ENCODE measurements around the gene CCM2L. TPM values are rescaled to one million over a fixed set of nuclear protein-coding genes. Genes with fewer than 3 reads are reported as not detected.

CCM2L gene
- total and polyA plus RNA-seq, 10 of the 15 experiments (the other 5 are each of a cell fraction or from before 2014, with no cell fraction given): not detected

- Histone ChIP-seq H3K36me3 (ENCODE audit: control insufficient read depth in 2 of 2, insufficient read depth in 2 of 2, low read length in 1 of 2) (no peaks in the 10 kb centered on the region), H3K79me2 (ENCODE audit: control insufficient read depth, insufficient read depth, low read length) (no peaks in the 10 kb centered on the region), H4K20me1 (ENCODE audit: control insufficient read depth, insufficient read depth) (peaks cover 2% of the 10 kb centered on the region; the same call in 1 of the 2 replicates), H3K9me3 (replicated peaks; ENCODE audit: control insufficient read depth, insufficient read depth, low read length) (no peaks in the 10 kb centered on the region), H3K27me3 (replicated peaks in 1 of 2; ENCODE audit: control insufficient read depth in 2 of 2, insufficient read depth in 2 of 2, low read length in 1 of 2) (peaks cover 0 to 2% of the 10 kb centered on the region in 2 experiments; a peak in 3 of 4 replicates), H3K9ac (ENCODE audit: control insufficient read depth, insufficient read depth, low read length) (no peak within 1 kb of the TSS), H2AFZ (ENCODE audit: control insufficient read depth, low read depth, low read length) (no peak within 1 kb of the TSS), H3K27ac (ENCODE audit: control insufficient read depth, insufficient read depth) (no peak within 1 kb of the TSS), H3K4me1 (ENCODE audit: control insufficient read depth, insufficient read depth, low read length) (no peaks in the 10 kb centered on the region), H3K4me2 (ENCODE audit: control insufficient read depth, insufficient read depth) (0 out of 2 replicates have a peak within 1 kb of the TSS, but pooled peaks have one; percentile 3), H3K4me3 (no peak within 1 kb of the TSS)
- ATAC-seq: no peak
- no peak for DNase-seq (ENCODE audit: low read depth, low spot score)
- ChIA-PET RAD21 (ENCODE audit: unreplicated experiment) (no interaction called here), POLR2A (no interaction called here), CTCF (interaction anchor here (1.5 to 2.3 kb wide), 2 partner anchors 64 to 68 kb away, joined by 3 to 5 read pairs; no protein-coding TSS in a partner anchor), SMC1A (ENCODE audit: uncharacterized antibody, unreplicated experiment) (no interaction called here)
- TF ChIP-seq BMI1 (IDR thresholded peaks at IDR 0.05; ENCODE audit: borderline replicate concordance) (no peak), REST (IDR thresholded peaks at IDR 0.05; ENCODE audit: low read depth, low read length) (no peak), WRNIP1 (IDR thresholded peaks at IDR 0.05; ENCODE audit: borderline replicate concordance, low read depth, low read length) (no peak), SREBF2 (IDR thresholded peaks at IDR 0.05; ENCODE audit: low read length) (no peak), ZNF217 (IDR thresholded peaks at IDR 0.05) (no peak), RFX5 (IDR thresholded peaks at IDR 0.05; ENCODE audit: low read depth, low read length) (no peak), PRDM15 (CRISPR knock-in tag; IDR thresholded peaks at IDR 0.05) (no peak), ZZZ3 (IDR thresholded peaks at IDR 0.05; ENCODE audit: control insufficient read depth, insufficient read length, low read depth) (no peak), CHD4 (IDR thresholded peaks at IDR 0.05) (no peak), ZNF274 (IDR thresholded peaks at IDR 0.05; ENCODE audit: insufficient read depth, insufficient read length) (no peak), RB1 (IDR thresholded peaks at IDR 0.05; ENCODE audit: borderline replicate concordance) (no peak)
- in situ Hi-C loops (cut with MboI): no loop called here
- WGBS (ENCODE audit: insufficient coverage, insufficient replicate concordance, low lambda C conversion rate, missing lambda C conversion rate): 0% methylated on average over 2 of the region's 38 CpGs
- BruUV-seq (replicated peaks): no TSS peak
- intact Hi-C loops (cut with micrococcal nuclease; ENCODE audit: unreplicated experiment): no loop called here
- FAIRE-seq: no peak
Measured at GRCh38 chr20:31967830-31968249, 42.4 kb upstream of the CCM2L start, which contains the start of gene XKR7. XKR7 (plus strand) TSS chr20:31968151; CDS start chr20:31968176, 25 bp downstream.
